GM12878 (cell line): ENCODE results near the gene BCAP29. TPM values are rescaled to one million over a fixed set of nuclear protein-coding genes. Genes with fewer than 3 reads are reported as not detected.

Experiments used
- BHLHE40 ChIP-seq, 2 experiments: fragments of 450-650 bp in 1 of 2; IDR thresholded peaks; 2 replicates each; pipeline ENCODE4 v1.6.1; 2011 to 2017; ENCODE audit warnings: low read depth in 2 of 2, borderline replicate concordance in 1 of 2, improper control_type of control experiment in 1 of 2, low read length in 1 of 2, mild to moderate bottlenecking in 1 of 2
- BMI1 ChIP-seq: fragments of 450-650 bp; IDR thresholded peaks from 2 replicates; pipeline ENCODE4 v1.6.1; 2016; ENCODE audit warnings: mild to moderate bottlenecking, moderate library complexity, borderline replicate concordance
- CBX5 ChIP-seq: sonication (generic); IDR thresholded peaks from 2 replicates; pipeline ENCODE4 v1.6.1; 2016; ENCODE audit warnings: low read depth, moderate library complexity, mild to moderate bottlenecking, inconsistent platforms
- EZH2 ChIP-seq: IDR thresholded peaks from 2 replicates; pipeline ENCODE4 v1.6.1; 2012; ENCODE audit warnings: low read depth, mild to moderate bottlenecking, control low read depth, inconsistent platforms, low read length, borderline replicate concordance; ENCODE audit not compliant: control insufficient read depth
- FOXM1 ChIP-seq: IDR thresholded peaks from 2 replicates; pipeline ENCODE4 v1.6.1; 2012; ENCODE audit warnings: low read depth, mild to moderate bottlenecking, inconsistent platforms, low read length, moderate library complexity
- IKZF2 ChIP-seq, 2 experiments: fragments of 450-650 bp; IDR thresholded peaks; 2 replicates each; pipeline ENCODE4 v1.6.1; 2017; ENCODE audit warnings: mild to moderate bottlenecking in 2 of 2, moderate library complexity in 2 of 2
- IRF4 ChIP-seq: IDR thresholded peaks from 2 replicates; pipeline ENCODE4 v1.6.1; 2011; ENCODE audit warnings: low read depth, low read length
- JUNB ChIP-seq: IDR thresholded peaks from 2 replicates; pipeline ENCODE4 v1.6.1; 2016; ENCODE audit warnings: antibody characterized with exemption, mild to moderate bottlenecking
- KAT2A ChIP-seq: conservative IDR thresholded peaks from 2 replicates; pipeline ENCODE4 v1.6.1; 2011; ENCODE audit warnings: low read depth, low read length; ENCODE audit not compliant: control insufficient read depth
- MAX ChIP-seq: IDR thresholded peaks from 2 replicates; pipeline ENCODE4 v1.6.1; 2012; ENCODE audit warnings: low read depth, low read length, improper control_type of control experiment
- MTA2 ChIP-seq: fragments of 450-650 bp; IDR thresholded peaks from 2 replicates; pipeline ENCODE4 v1.6.1; 2016; ENCODE audit warnings: low read depth, mild to moderate bottlenecking, moderate library complexity
- NFIC ChIP-seq: IDR thresholded peaks from 2 replicates; pipeline ENCODE4 v1.6.1; 2012; ENCODE audit warnings: low read depth, mild to moderate bottlenecking, inconsistent platforms, low read length, moderate library complexity
- NR2C1 ChIP-seq: fragments of 450-650 bp; IDR thresholded peaks from 2 replicates; pipeline ENCODE4 v1.6.1; 2017; ENCODE audit warnings: antibody characterized with exemption, mild to moderate bottlenecking, moderate library complexity
- PAX8 ChIP-seq: fragments of 450-650 bp; IDR thresholded peaks from 2 replicates; pipeline ENCODE4 v1.6.1; 2017; ENCODE audit warnings: mild to moderate bottlenecking, moderate library complexity
- POLR2AphosphoS5 ChIP-seq: IDR thresholded peaks from 2 replicates; pipeline ENCODE4 v1.6.1; 2011; ENCODE audit warnings: mild to moderate bottlenecking, low read length, inconsistent platforms
- SIN3A ChIP-seq: IDR thresholded peaks from 2 replicates; pipeline ENCODE4 v1.6.1; 2012; ENCODE audit warnings: low read depth, low read length, improper control_type of control experiment
- SMARCA5 ChIP-seq: fragments of 450-650 bp; IDR thresholded peaks from 2 replicates; pipeline ENCODE4 v1.6.1; 2017; ENCODE audit warnings: mild to moderate bottlenecking
- ZBTB33 ChIP-seq: fragments of 450-650 bp; IDR thresholded peaks from 2 replicates; pipeline ENCODE4 v1.6.1; 2017; ENCODE audit warnings: mild to moderate bottlenecking
- ZNF687 ChIP-seq: fragments of 450-650 bp; IDR thresholded peaks from 2 replicates; pipeline ENCODE4 v1.6.1; 2017; ENCODE audit warnings: mild to moderate bottlenecking, moderate library complexity
- polyA plus RNA-seq, 11 experiments: library from polyadenylated mRNA; depleted of rRNA in 4 of 11; unstranded in 6 of 11; stranded (reverse) in 5 of 11; fragments of >200 nt; fragmentation: Nextera tagmentation in 4 of 11; fragmentation: Illumina TruSeq in 1 of 11; extraction: Ambion mirVana in 4 of 11; extraction: Trizol in 1 of 11; gene quantifications; 1 replicate in 1 of 11; 2 replicates in 10 of 11; pipeline versions ENCODE4 v1.2.1 to v1.2.3, GENCODE V29; 2011 to 2016; ENCODE audit warnings: inconsistent platforms in 2 of 11, missing spikeins in 2 of 11, low read depth in 1 of 11
- total RNA-seq, 4 experiments: library from RNA; depleted of rRNA in 3 of 4; stranded (reverse); fragments of >200 nt in 3 of 4; fragmentation: Illumina TruSeq in 1 of 4; extraction: Trizol in 1 of 4; gene quantifications; 2 replicates each; pipeline versions ENCODE4 v1.2.1 to v1.2.3, GENCODE V29; 2013 to 2021
- TF ChIP-seq, protein P1 (sequence below): fragments of 450-650 bp; IDR thresholded peaks from 2 replicates; pipeline ENCODE4 v1.6.1; 2016; ENCODE audit warnings: mild to moderate bottlenecking
- TF ChIP-seq, protein P2 (sequence below): fragments of 450-650 bp; IDR thresholded peaks from 2 replicates; pipeline ENCODE4 v1.6.1; 2014; ENCODE audit warnings: mild to moderate bottlenecking

BCAP29 gene
- total and polyA plus RNA-seq, 10 of the 15 experiments (the other 5 are each of a cell fraction or from before 2014, with no cell fraction given), result 26.5 to 58.5 (median 34.8) TPM

DNA sequence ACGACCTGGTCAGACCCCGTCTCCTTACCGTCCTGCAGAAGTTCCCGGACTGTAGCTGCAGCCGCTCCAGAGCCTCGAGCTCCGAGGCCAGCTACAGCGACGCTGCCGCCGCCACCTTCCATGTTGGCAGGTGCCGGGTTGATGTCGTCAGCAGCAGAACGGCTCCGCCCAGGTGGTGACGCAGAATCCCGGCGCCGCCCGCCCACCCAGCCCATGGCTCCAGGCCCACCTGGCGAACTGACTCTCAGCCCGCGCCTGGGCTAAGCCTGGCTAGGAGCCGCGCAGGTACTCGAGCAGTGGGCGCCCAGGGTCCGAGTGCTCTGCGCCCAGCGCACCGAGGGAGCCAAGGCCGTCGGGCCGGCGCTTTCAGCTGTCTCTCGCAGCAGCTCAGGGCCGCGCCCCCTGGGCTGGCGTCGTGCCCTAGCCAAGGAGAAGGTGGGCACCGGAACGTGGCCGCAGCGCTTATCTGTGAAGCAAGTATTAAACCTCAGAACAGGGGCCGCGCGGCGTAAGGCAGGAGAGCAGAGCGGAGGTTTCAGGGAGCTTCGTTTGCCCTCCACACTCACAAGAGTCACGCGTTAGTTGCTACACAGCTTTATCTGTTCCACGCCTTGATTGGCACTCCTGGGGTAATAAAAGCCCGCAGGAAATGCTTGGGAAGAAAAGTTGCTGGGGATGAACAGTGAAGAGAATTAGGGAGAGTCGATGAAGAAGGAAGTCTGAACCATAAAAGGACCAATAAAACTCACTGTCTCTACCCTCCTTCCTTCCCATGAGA lies 16.1 kb upstream of the BCAP29 start, which contains the start of the genes COG5 and DUS4L (continued):
- TF ChIP-seq ZBTB33, result no peak
- TF ChIP-seq IRF4, result no peak
- TF ChIP-seq SIN3A, result peak; percentile 73; the same call in 1 of the 2 replicates
- no peak for TF ChIP-seq FOXM1
- no peak for TF ChIP-seq NFIC
- TF ChIP-seq POLR2AphosphoS5, result peak; percentile 89
- peak; percentile 58; the same call in 1 of the 2 replicates for TF ChIP-seq ZNF687
- TF ChIP-seq PAX8, result no peak
- TF ChIP-seq, protein P1, sequence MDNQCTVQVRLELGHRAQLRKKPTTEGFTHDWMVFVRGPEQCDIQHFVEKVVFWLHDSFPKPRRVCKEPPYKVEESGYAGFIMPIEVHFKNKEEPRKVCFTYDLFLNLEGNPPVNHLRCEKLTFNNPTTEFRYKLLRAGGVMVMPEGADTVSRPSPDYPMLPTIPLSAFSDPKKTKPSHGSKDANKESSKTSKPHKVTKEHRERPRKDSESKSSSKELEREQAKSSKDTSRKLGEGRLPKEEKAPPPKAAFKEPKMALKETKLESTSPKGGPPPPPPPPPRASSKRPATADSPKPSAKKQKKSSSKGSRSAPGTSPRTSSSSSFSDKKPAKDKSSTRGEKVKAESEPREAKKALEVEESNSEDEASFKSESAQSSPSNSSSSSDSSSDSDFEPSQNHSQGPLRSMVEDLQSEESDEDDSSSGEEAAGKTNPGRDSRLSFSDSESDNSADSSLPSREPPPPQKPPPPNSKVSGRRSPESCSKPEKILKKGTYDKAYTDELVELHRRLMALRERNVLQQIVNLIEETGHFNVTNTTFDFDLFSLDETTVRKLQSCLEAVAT, result no peak
- 0 out of 2 replicates have a peak, but pooled peaks have one; percentile 56 for TF ChIP-seq SMARCA5
- no peak for TF ChIP-seq CBX5
- TF ChIP-seq KAT2A, result no peak
- peak; percentile 75 to 92; a peak in 3 of 4 replicates for TF ChIP-seq BHLHE40 (IDR thresholded peaks at IDR 0.05; ENCODE audit: borderline replicate concordance in 1 of 2, low read depth in 2 of 2, low read length in 1 of 2)
- TF ChIP-seq IKZF2 (IDR thresholded peaks at IDR 0.05), result no peak; a peak in 1 of 4 replicates
- TF ChIP-seq NR2C1, result peak; percentile 34; the same call in 1 of the 2 replicates
- TF ChIP-seq JUNB, result no peak
- TF ChIP-seq MTA2, result 0 out of 2 replicates have a peak, but pooled peaks have one; percentile 24
- TF ChIP-seq BMI1, result no peak
- no peak for TF ChIP-seq EZH2
- TF ChIP-seq, protein P2, sequence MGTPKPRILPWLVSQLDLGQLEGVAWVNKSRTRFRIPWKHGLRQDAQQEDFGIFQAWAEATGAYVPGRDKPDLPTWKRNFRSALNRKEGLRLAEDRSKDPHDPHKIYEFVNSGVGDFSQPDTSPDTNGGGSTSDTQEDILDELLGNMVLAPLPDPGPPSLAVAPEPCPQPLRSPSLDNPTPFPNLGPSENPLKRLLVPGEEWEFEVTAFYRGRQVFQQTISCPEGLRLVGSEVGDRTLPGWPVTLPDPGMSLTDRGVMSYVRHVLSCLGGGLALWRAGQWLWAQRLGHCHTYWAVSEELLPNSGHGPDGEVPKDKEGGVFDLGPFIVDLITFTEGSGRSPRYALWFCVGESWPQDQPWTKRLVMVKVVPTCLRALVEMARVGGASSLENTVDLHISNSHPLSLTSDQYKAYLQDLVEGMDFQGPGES, result no peak
- no peak; the same call in none of the 2 replicates for TF ChIP-seq MAX
